ENCODE data around the gene TMEM61.

Gene TMEM61

GRCh38 chr1:55040083-55040932 is 59.9 kb downstream of the TMEM61 start:
- DNase-seq, result peak; percentile 69 to 83

GRCh38 chr1:55040933-55041494 is 60.6 kb downstream of the TMEM61 start:
- DNase-seq, result peak in 1 of 2 experiments; percentile 54

DNA sequence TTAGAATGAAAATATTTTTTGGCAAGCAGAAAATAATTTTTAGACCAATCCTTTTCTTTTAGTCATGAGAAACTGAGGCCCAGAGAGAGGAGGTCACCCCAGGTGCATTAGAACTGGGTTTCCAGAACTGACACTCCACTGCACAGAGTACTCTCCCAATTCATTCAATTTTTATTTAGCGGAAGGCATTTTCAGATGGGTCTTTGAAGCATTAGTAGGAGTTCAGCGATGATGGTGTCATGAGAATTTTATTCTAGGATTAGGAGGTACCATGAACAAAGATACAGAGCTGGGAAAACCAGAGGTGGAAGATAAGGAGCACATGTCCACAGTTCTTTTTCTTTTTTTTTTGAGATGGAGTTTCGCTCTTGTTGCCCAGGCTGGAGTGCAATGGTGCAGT is 61.2 kb downstream of the TMEM61 start:
- no peak for DNase-seq
